Measurements from ENCODE around the gene EVI5L.

GRCh38 chr19:7867092-7867844 is 37.2 kb downstream of the EVI5L start:
- TF ChIP-seq, protein P1, sequence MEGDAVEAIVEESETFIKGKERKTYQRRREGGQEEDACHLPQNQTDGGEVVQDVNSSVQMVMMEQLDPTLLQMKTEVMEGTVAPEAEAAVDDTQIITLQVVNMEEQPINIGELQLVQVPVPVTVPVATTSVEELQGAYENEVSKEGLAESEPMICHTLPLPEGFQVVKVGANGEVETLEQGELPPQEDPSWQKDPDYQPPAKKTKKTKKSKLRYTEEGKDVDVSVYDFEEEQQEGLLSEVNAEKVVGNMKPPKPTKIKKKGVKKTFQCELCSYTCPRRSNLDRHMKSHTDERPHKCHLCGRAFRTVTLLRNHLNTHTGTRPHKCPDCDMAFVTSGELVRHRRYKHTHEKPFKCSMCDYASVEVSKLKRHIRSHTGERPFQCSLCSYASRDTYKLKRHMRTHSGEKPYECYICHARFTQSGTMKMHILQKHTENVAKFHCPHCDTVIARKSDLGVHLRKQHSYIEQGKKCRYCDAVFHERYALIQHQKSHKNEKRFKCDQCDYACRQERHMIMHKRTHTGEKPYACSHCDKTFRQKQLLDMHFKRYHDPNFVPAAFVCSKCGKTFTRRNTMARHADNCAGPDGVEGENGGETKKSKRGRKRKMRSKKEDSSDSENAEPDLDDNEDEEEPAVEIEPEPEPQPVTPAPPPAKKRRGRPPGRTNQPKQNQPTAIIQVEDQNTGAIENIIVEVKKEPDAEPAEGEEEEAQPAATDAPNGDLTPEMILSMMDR (IDR thresholded peaks at IDR 0.05) = no peak
- no peak for TF ChIP-seq POLR2A (IDR thresholded peaks at IDR 0.05)
